Sigmoid colon (tissue), 7 donors: ENCODE data around the gene SPATA25. TPM values are rescaled to one million over a fixed set of nuclear protein-coding genes. Genes with fewer than 3 reads are reported as not detected.
A peak's percentile ranks its signal among the peaks of the same experiment; 100 is the strongest.
"Not testable (repeated sequence)": the region's sequence is repeated elsewhere in the genome, so short reads cannot be mapped to it uniquely, and the experiment has no call there.

Source experiments
- DNase-seq: peaks from one replicate; pipeline ENCODE4 v3.0.0-alpha.2; 2019
- H3K27ac ChIP-seq, 4 donors: fragments of 200-600 bp; sonication (generic); one replicate each; pipeline ENCODE4 v1.5.1; 2016 to 2019; ENCODE audit warnings: mild to moderate bottlenecking in 1 of 4
- H3K27me3 ChIP-seq, 3 donors: fragments of 200-600 bp; sonication (generic); one replicate each; pipeline ENCODE4 v1.5.1; 2019; ENCODE audit warnings: mild to moderate bottlenecking in 1 of 3
- H3K36me3 ChIP-seq, 4 donors: fragments of 200-600 bp; sonication (generic); one replicate each; pipeline ENCODE4 v1.5.1; 2016 to 2019
- H3K4me1 ChIP-seq, 4 donors: fragments of 200-600 bp; sonication (generic); one replicate each; pipeline ENCODE4 v1.5.1; 2017 to 2019
- H3K4me3 ChIP-seq, 4 donors: fragments of 200-600 bp; sonication (generic); one replicate each; pipeline ENCODE4 v1.5.1; 2017 to 2019; ENCODE audit warnings: mild to moderate bottlenecking in 2 of 4, moderate library complexity in 1 of 4
- H3K9me3 ChIP-seq, 4 donors: fragments of 200-600 bp in 3 of 4; sonication (generic) in 3 of 4; one replicate each; pipeline versions ENCODE4 v1.5.1 to v1.6.1; 2013 to 2019
- CTCF ChIP-seq, 4 experiments: fragments of 450-650 bp in 3 of 4; fragments of 200-600 bp in 1 of 4; IDR thresholded peaks; one replicate each; pipeline ENCODE4 v1.5.1; 2016 to 2019; ENCODE audit warnings: antibody characterized with exemption in 4 of 4, mild to moderate bottlenecking in 3 of 4, moderate library complexity in 2 of 4
- EP300 ChIP-seq, 4 donors: sonication (generic); formaldehyde crosslinking; IDR thresholded peaks; one replicate each; pipeline ENCODE4 v1.6.1; 2017; ENCODE audit warnings: antibody characterized with exemption in 4 of 4
- POLR2A ChIP-seq, 2 donors: fragments of 450-650 bp; IDR thresholded peaks; one replicate each; pipeline ENCODE4 v1.6.1; 2016; ENCODE audit warnings: antibody characterized with exemption in 2 of 2, mild to moderate bottlenecking in 2 of 2, moderate library complexity in 2 of 2
- POLR2AphosphoS5 ChIP-seq, 4 donors: sonication (generic); formaldehyde crosslinking; IDR thresholded peaks; one replicate each; pipeline ENCODE4 v1.6.1; 2017; ENCODE audit warnings: antibody characterized with exemption in 4 of 4
- WGBS, 2 donors: extraction: QIAGEN DNeasy Blood & Tissue Kit; methylation state at CpG; one replicate each; pipeline ENCODE4 v1.1.7; 2013; 5-methylcytosine and 5-hydroxymethylcytosine counted together
- intact Hi-C: fragments of 100-400 bp; cut with DNase I; formaldehyde crosslinking; loops from one replicate; pipeline ENCODE4 v1.15.1; 2023
- polyA plus RNA-seq, 3 donors: library from polyadenylated mRNA; stranded (reverse); fragments of 200-250 nt; gene quantifications; one replicate each; pipeline ENCODE4 v1.2.3, GENCODE V29; 2013
- total RNA-seq, 4 donors: library from RNA; depleted of rRNA; stranded (reverse); fragments of >200 nt; gene quantifications; one replicate each; pipeline ENCODE4 v1.1.0, GENCODE V29; 2016
- donor health status: healthy with polysubstance abuse.
- donor health status: Bipolar disorder and iron deficiency.
- donor health status: healthy.

SPATA25 gene
- total and polyA plus RNA-seq, 7 donors: 1.6 to 7.5 (median 1.8) TPM; not detected in 2

GRCh38 chr20:45933266-45934045, 46.0 kb upstream of the SPATA25 start:
- Histone ChIP-seq H3K4me1 (peaks cover 0 to 35% (median 22%) of the 10 kb centered on the region in 4 donors), H3K36me3 (peaks cover 1 to 13% (median 11%) of the 10 kb centered on the region in 4 donors), H3K27ac (peak overlapping the region; percentile 98 to 100 (median 100)), H3K9me3 (no peaks in the 10 kb centered on the region), H3K27me3 (no peaks in the 10 kb centered on the region), H3K4me3 (peak overlapping the region; percentile 96 to 100 (median 98))
- no peak for TF ChIP-seq POLR2A (IDR thresholded peaks at IDR 0.05)
- peak in 2 of 4 donors; percentile 7 to 11 for TF ChIP-seq POLR2AphosphoS5 (IDR thresholded peaks at IDR 0.05)
- no peak for TF ChIP-seq EP300 (IDR thresholded peaks at IDR 0.05)
- TF ChIP-seq CTCF (IDR thresholded peaks at IDR 0.05): peak in 1 of 4 experiments; percentile 17
- DNase-seq: peak; percentile 89
- WGBS, 2 donors: 9 to 23% methylated on average over 22 of the region's 22 CpGs
- intact Hi-C loops: loop anchor here (1.0 to 10.0 kb wide), 4 partner anchors 22 to 569 kb away; partner anchors contain the start of genes CTSA, NEURL2, SYS1 and UBE2C

- intact Hi-C loops: loop anchor here (10.0 kb wide), 2 partner anchors 117 to 567 kb away; partner anchors contain the start of genes SYS1 and UBE2C
- peaks cover 0 to 25% (median 20%) of the 10 kb centered on the region in 4 donors for H3K4me1 ChIP-seq
- not testable (repeated sequence) for H3K9me3 ChIP-seq, H3K27me3 ChIP-seq, H3K36me3 ChIP-seq, DNase-seq, H3K4me3 ChIP-seq, H3K27ac ChIP-seq
- WGBS, 2 donors: 94% methylated on average over 17 of the region's 17 CpGs
Measured at GRCh38 chr20:45931680-45932079, 44.3 kb upstream of the SPATA25 start.

- Histone ChIP-seq H3K36me3 (no peaks in the 10 kb centered on the region), H3K4me1 (peaks cover 0 to 16% (median 14%) of the 10 kb centered on the region in 4 donors), H3K27ac (no peak overlapping the region), H3K27me3 (no peaks in the 10 kb centered on the region), H3K9me3 (no peaks in the 10 kb centered on the region), H3K4me3 (no peak overlapping the region)
- no peak for DNase-seq
- TF ChIP-seq POLR2AphosphoS5 (IDR thresholded peaks at IDR 0.05) (no peak), EP300 (IDR thresholded peaks at IDR 0.05) (no peak), CTCF (IDR thresholded peaks at IDR 0.05) (no peak), POLR2A (IDR thresholded peaks at IDR 0.05) (no peak)
- intact Hi-C loops: no loop called here
- WGBS, 2 donors: 50 to 79% methylated on average over 14 of the region's 14 CpGs
Measured at GRCh38 chr20:45927071-45927878, 39.9 kb upstream of the SPATA25 start.

GRCh38 chr20:45926731-45927070, 39.3 kb upstream of the SPATA25 start:
- WGBS, 2 donors: 76 to 88% methylated on average over 2 of the region's 2 CpGs
- no peak overlapping the region for H3K27ac ChIP-seq
- H3K4me1 ChIP-seq: peaks cover 0 to 16% (median 14%) of the 10 kb centered on the region in 4 donors
- H3K36me3 ChIP-seq: no peaks in the 10 kb centered on the region
- H3K4me3 ChIP-seq: no peak overlapping the region
- H3K27me3 ChIP-seq: no peaks in the 10 kb centered on the region
- TF ChIP-seq POLR2AphosphoS5 (IDR thresholded peaks at IDR 0.05) (no peak), EP300 (IDR thresholded peaks at IDR 0.05) (no peak), CTCF (IDR thresholded peaks at IDR 0.05) (no peak), POLR2A (IDR thresholded peaks at IDR 0.05) (no peak)
- H3K9me3 ChIP-seq: no peaks in the 10 kb centered on the region
- no peak for DNase-seq
- intact Hi-C loops: no loop called here
